GM12891 (cell line): ENCODE results near the gene PRDM1.

Experiments
- DNase-seq: peaks from one replicate; pipeline ENCODE4 v3.0.0; 2011; ENCODE audit warnings: low spot score; ENCODE audit not compliant: insufficient read length
- FAIRE-seq: peaks from 2 replicates; lab custom pipeline; 2011; peaks lifted over from hg19 to GRCh38; lab: Jason Lieb, UNC
- PAX5 ChIP-seq: IDR thresholded peaks from 2 replicates; pipeline ENCODE4 v1.6.1; 2011; ENCODE audit warnings: low read length, moderate library complexity, mild to moderate bottlenecking; ENCODE audit not compliant: insufficient read depth, severe bottlenecking
- POLR2A ChIP-seq: IDR thresholded peaks from 2 replicates; pipeline ENCODE4 v1.6.1; 2011; ENCODE audit warnings: low read depth, low read length, control low read depth
- POLR2AphosphoS5 ChIP-seq: IDR thresholded peaks from 2 replicates; pipeline ENCODE4 v1.6.1; 2011; ENCODE audit warnings: low read depth, low read length, control low read depth
- POU2F2 ChIP-seq: IDR thresholded peaks from 2 replicates; pipeline ENCODE4 v1.6.1; 2011; ENCODE audit warnings: low read depth, mild to moderate bottlenecking, control low read depth, low read length, moderate library complexity
- SPI1 ChIP-seq: IDR thresholded peaks from 2 replicates; pipeline ENCODE4 v1.6.1; 2011; ENCODE audit warnings: low read depth, low read length, control low read depth
- TAF1 ChIP-seq: IDR thresholded peaks from 2 replicates; pipeline ENCODE4 v1.6.1; 2011; ENCODE audit warnings: low read depth, low read length, control low read depth

Gene PRDM1

GRCh38 chr6:106102967-106103727 is 17.0 kb downstream of the PRDM1 start:
- FAIRE-seq (no peak), DNase-seq (no peak)
- TF ChIP-seq SPI1 (no peak), POLR2AphosphoS5 (no peak), POU2F2 (no peak), TAF1 (no peak), PAX5 (no peak), POLR2A (no peak)

GRCh38 chr6:106103728-106104109 is 17.6 kb downstream of the PRDM1 start:
- TF ChIP-seq PAX5: peak; percentile 21
- no peak for TF ChIP-seq POLR2A
- TF ChIP-seq POLR2AphosphoS5: no peak
- TF ChIP-seq POU2F2: no peak
- DNase-seq (no peak), FAIRE-seq (peak; percentile 48)

GRCh38 chr6:106104476-106104875 is 18.3 kb downstream of the PRDM1 start:
- FAIRE-seq (no peak), DNase-seq (no peak)
- TF ChIP-seq POU2F2: no peak
- no peak for TF ChIP-seq PAX5
- no peak for TF ChIP-seq POLR2AphosphoS5
- TF ChIP-seq TAF1: no peak
- no peak for TF ChIP-seq POLR2A
- no peak for TF ChIP-seq SPI1

GRCh38 chr6:106104941-106105340 is 18.8 kb downstream of the PRDM1 start:
- no peak for DNase-seq
- FAIRE-seq: no peak
- TF ChIP-seq PAX5: no peak
- no peak for TF ChIP-seq POLR2AphosphoS5
- TF ChIP-seq POLR2A: no peak
- TF ChIP-seq SPI1: no peak
- no peak for TF ChIP-seq POU2F2
- no peak for TF ChIP-seq TAF1

- TF ChIP-seq TAF1 (no peak), POU2F2 (no peak), POLR2A (no peak), POLR2AphosphoS5 (no peak), PAX5 (no peak), SPI1 (no peak)
- FAIRE-seq (no peak), DNase-seq (no peak)
These were observed 19.4 kb downstream of the PRDM1 start for GRCh38 chr6:106105493-106105892.

- FAIRE-seq (no peak), DNase-seq (no peak)
- TF ChIP-seq SPI1 (no peak), PAX5 (no peak)
These were observed 20.3 kb downstream of the PRDM1 start for GRCh38 chr6:106106276-106107042.

- no peak for FAIRE-seq
These were observed 21.0 kb downstream of the PRDM1 start for GRCh38 chr6:106107043-106107613.

GRCh38 chr6:106108129-106108528 is 22.0 kb downstream of the PRDM1 start:
- FAIRE-seq (no peak), DNase-seq (no peak)
- TF ChIP-seq TAF1 (no peak), SPI1 (no peak), POLR2A (no peak), PAX5 (no peak), POLR2AphosphoS5 (no peak), POU2F2 (no peak)

More at GRCh38 chr6:106107043-106107613, 21.0 kb downstream of the PRDM1 start:
- DNase-seq: no peak
- TF ChIP-seq TAF1 (no peak), POU2F2 (no peak), PAX5 (no peak), POLR2A (no peak), POLR2AphosphoS5 (no peak), SPI1 (no peak)

- DNase-seq (no peak), FAIRE-seq (no peak)
- TF ChIP-seq PAX5 (no peak), POLR2A (no peak), SPI1 (no peak), POU2F2 (no peak), TAF1 (no peak), POLR2AphosphoS5 (no peak)
These were observed 22.9 kb downstream of the PRDM1 start for GRCh38 chr6:106109029-106109428.

- FAIRE-seq: no peak
- TF ChIP-seq POLR2A (no peak), PAX5 (no peak), SPI1 (no peak), TAF1 (no peak)
- DNase-seq: no peak
These were observed 24.2 kb downstream of the PRDM1 start for GRCh38 chr6:106110164-106110826.
